Measurements from ENCODE around the gene KLHL10. TPM values are rescaled to one million over a fixed set of nuclear protein-coding genes. Genes with fewer than 3 reads are reported as not detected.

KLHL10 gene
- total and polyA plus RNA-seq, 2 experiments from 2014 or later = 0.13 to 0.42 TPM

DNA sequence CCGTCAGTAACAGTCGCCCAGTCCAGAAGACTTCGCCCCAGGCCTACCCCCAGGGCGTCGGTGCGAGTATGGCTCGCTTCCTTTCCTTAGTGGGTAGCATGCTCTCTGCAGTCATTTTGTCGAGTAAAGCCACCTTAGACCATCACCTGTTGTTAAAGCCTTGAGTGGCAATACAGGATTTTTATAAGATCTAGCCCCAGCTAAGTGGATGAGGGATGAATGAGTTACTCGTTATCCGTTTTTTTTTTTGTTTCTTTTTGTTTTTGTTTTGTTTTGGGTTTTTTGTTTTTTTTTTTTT is 27.9 kb downstream of the KLHL10 start (continued):
- TF ChIP-seq, protein P1, sequence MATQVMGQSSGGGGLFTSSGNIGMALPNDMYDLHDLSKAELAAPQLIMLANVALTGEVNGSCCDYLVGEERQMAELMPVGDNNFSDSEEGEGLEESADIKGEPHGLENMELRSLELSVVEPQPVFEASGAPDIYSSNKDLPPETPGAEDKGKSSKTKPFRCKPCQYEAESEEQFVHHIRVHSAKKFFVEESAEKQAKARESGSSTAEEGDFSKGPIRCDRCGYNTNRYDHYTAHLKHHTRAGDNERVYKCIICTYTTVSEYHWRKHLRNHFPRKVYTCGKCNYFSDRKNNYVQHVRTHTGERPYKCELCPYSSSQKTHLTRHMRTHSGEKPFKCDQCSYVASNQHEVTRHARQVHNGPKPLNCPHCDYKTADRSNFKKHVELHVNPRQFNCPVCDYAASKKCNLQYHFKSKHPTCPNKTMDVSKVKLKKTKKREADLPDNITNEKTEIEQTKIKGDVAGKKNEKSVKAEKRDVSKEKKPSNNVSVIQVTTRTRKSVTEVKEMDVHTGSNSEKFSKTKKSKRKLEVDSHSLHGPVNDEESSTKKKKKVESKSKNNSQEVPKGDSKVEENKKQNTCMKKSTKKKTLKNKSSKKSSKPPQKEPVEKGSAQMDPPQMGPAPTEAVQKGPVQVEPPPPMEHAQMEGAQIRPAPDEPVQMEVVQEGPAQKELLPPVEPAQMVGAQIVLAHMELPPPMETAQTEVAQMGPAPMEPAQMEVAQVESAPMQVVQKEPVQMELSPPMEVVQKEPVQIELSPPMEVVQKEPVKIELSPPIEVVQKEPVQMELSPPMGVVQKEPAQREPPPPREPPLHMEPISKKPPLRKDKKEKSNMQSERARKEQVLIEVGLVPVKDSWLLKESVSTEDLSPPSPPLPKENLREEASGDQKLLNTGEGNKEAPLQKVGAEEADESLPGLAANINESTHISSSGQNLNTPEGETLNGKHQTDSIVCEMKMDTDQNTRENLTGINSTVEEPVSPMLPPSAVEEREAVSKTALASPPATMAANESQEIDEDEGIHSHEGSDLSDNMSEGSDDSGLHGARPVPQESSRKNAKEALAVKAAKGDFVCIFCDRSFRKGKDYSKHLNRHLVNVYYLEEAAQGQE (IDR thresholded peaks at IDR 0.05; ENCODE audit: unreplicated experiment) = no peak

DNA sequence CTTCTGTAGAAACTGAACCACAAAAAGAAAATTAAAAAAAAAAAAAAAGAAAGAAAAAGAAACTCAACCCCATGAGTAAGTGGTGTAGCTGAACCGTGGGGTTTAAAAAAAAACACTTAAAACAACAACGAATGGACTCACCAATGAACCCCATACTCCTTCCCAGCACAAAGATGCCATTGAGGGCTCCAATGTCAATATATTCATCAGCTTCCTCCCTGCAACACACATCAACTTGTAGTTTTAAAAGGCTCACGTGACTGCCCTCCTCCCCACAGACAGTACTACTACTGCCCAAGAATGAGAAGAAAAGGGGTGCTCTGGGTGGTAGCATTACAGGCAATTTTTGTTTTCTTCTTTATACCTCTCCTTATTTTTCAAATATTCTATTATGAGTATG is 30.9 kb downstream of the KLHL10 start:
- Histone ChIP-seq H3K4me1 (ENCODE audit: insufficient read depth) (peaks cover 7% of the 10 kb centered on the region), H3K27ac (ENCODE audit: low read depth) (no peak overlapping the region), H3K4me3 (no peak overlapping the region), H3K36me3 (ENCODE audit: insufficient read depth) (peaks cover 64% of the 10 kb centered on the region), H4K20me1 (replicated peaks; ENCODE audit: insufficient read depth) (peaks cover 15% of the 10 kb centered on the region), H3K79me2 (replicated peaks; ENCODE audit: insufficient read depth) (peaks cover 13% of the 10 kb centered on the region), H3K4me2 (no peak overlapping the region), H2AFZ (no peak overlapping the region), H3F3A (replicated peaks; ENCODE audit: low read depth) (peaks cover 43% of the 10 kb centered on the region), H3K9me2 (ENCODE audit: insufficient read depth) (no peaks in the 10 kb centered on the region), H3K27me3 (ENCODE audit: insufficient read depth) (no peaks in the 10 kb centered on the region)
- no peaks in the 10 kb centered on the region for H3K4me1 Mint-ChIP-seq
- ATAC-seq (no peak), DNase-seq (ENCODE audit: low spot score) (no peak)
- peaks cover 73% of the 10 kb centered on the region for H3K36me3 Mint-ChIP-seq (ENCODE audit: low read depth)
- H3K27ac Mint-ChIP-seq = no peak overlapping the region
- H3K27me3 Mint-ChIP-seq (ENCODE audit: insufficient read depth, low read depth, poor library complexity) = peaks cover 7% of the 10 kb centered on the region
- no peak overlapping the region; the same call in 2 of the 3 replicates for H3K4me3 Mint-ChIP-seq
- no peaks in the 10 kb centered on the region for H3K9me3 Mint-ChIP-seq
- no peak for TF ChIP-seq STAT1 (IDR thresholded peaks at IDR 0.05; ENCODE audit: unreplicated experiment)
- TF ChIP-seq JUNB (IDR thresholded peaks at IDR 0.05; ENCODE audit: unreplicated experiment) = no peak
- TF ChIP-seq CREB1 (CRISPR knock-in tag; IDR thresholded peaks at IDR 0.05; ENCODE audit: low read depth) = no peak
- TF ChIP-seq, protein P2, sequence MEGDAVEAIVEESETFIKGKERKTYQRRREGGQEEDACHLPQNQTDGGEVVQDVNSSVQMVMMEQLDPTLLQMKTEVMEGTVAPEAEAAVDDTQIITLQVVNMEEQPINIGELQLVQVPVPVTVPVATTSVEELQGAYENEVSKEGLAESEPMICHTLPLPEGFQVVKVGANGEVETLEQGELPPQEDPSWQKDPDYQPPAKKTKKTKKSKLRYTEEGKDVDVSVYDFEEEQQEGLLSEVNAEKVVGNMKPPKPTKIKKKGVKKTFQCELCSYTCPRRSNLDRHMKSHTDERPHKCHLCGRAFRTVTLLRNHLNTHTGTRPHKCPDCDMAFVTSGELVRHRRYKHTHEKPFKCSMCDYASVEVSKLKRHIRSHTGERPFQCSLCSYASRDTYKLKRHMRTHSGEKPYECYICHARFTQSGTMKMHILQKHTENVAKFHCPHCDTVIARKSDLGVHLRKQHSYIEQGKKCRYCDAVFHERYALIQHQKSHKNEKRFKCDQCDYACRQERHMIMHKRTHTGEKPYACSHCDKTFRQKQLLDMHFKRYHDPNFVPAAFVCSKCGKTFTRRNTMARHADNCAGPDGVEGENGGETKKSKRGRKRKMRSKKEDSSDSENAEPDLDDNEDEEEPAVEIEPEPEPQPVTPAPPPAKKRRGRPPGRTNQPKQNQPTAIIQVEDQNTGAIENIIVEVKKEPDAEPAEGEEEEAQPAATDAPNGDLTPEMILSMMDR (conservative IDR thresholded peaks at IDR 0.05; ENCODE audit: low read depth in 2 of 2) = no peak
- no peak for TF ChIP-seq NANOG (IDR thresholded peaks at IDR 0.05; ENCODE audit: borderline replicate concordance)
- TF ChIP-seq, protein P1 (IDR thresholded peaks at IDR 0.05; ENCODE audit: unreplicated experiment) = no peak
- TF ChIP-seq EZH2 (IDR thresholded peaks at IDR 0.05; ENCODE audit: low read depth, unreplicated experiment) = no peak
- TF ChIP-seq, protein P3, sequence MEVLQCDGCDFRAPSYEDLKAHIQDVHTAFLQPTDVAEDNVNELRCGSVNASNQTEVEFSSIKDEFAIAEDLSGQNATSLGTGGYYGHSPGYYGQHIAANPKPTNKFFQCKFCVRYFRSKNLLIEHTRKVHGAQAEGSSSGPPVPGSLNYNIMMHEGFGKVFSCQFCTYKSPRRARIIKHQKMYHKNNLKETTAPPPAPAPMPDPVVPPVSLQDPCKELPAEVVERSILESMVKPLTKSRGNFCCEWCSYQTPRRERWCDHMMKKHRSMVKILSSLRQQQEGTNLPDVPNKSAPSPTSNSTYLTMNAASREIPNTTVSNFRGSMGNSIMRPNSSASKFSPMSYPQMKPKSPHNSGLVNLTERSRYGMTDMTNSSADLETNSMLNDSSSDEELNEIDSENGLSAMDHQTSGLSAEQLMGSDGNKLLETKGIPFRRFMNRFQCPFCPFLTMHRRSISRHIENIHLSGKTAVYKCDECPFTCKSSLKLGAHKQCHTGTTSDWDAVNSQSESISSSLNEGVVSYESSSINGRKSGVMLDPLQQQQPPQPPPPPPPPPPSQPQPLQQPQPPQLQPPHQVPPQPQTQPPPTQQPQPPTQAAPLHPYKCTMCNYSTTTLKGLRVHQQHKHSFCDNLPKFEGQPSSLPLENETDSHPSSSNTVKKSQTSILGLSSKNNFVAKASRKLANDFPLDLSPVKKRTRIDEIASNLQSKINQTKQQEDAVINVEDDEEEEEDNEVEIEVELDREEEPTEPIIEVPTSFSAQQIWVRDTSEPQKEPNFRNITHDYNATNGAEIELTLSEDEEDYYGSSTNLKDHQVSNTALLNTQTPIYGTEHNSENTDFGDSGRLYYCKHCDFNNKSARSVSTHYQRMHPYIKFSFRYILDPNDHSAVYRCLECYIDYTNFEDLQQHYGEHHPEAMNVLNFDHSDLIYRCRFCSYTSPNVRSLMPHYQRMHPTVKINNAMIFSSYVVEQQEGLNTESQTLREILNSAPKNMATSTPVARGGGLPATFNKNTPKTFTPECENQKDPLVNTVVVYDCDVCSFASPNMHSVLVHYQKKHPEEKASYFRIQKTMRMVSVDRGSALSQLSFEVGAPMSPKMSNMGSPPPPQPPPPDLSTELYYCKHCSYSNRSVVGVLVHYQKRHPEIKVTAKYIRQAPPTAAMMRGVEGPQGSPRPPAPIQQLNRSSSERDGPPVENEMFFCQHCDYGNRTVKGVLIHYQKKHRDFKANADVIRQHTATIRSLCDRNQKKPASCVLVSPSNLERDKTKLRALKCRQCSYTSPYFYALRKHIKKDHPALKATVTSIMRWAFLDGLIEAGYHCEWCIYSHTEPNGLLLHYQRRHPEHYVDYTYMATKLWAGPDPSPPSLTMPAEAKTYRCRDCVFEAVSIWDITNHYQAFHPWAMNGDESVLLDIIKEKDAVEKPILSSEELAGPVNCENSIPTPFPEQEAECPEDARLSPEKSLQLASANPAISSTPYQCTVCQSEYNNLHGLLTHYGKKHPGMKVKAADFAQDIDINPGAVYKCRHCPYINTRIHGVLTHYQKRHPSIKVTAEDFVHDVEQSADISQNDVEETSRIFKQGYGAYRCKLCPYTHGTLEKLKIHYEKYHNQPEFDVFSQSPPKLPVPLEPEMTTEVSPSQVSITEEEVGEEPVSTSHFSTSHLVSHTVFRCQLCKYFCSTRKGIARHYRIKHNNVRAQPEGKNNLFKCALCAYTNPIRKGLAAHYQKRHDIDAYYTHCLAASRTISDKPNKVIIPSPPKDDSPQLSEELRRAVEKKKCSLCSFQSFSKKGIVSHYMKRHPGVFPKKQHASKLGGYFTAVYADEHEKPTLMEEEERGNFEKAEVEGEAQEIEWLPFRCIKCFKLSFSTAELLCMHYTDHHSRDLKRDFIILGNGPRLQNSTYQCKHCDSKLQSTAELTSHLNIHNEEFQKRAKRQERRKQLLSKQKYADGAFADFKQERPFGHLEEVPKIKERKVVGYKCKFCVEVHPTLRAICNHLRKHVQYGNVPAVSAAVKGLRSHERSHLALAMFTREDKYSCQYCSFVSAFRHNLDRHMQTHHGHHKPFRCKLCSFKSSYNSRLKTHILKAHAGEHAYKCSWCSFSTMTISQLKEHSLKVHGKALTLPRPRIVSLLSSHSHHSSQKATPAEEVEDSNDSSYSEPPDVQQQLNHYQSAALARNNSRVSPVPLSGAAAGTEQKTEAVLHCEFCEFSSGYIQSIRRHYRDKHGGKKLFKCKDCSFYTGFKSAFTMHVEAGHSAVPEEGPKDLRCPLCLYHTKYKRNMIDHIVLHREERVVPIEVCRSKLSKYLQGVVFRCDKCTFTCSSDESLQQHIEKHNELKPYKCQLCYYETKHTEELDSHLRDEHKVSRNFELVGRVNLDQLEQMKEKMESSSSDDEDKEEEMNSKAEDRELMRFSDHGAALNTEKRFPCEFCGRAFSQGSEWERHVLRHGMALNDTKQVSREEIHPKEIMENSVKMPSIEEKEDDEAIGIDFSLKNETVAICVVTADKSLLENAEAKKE (CRISPR knock-in tag; IDR thresholded peaks at IDR 0.05) = no peak
- TF ChIP-seq ZNF331 (CRISPR knock-in tag; IDR thresholded peaks at IDR 0.05; ENCODE audit: low read depth) = no peak
- TF ChIP-seq EZH2phosphoT487 (IDR thresholded peaks at IDR 0.05; ENCODE audit: unreplicated experiment) = no peak
- no peak for TF ChIP-seq POLR2AphosphoS5 (IDR thresholded peaks at IDR 0.05; ENCODE audit: low read depth)

Data from GM23338 (cell line).